Superior temporal gyrus (tissue), 1 donor: ENCODE measurements around the gene DPP8.
A peak's percentile ranks its signal among the peaks of the same experiment; 100 is the strongest.

ENCODE experiments used
- DNase-seq: peaks from one replicate; pipeline ENCODE4 v3.0.0-alpha.2; 2016; ENCODE audit errors: extremely low spot score

DPP8 gene

DNA sequence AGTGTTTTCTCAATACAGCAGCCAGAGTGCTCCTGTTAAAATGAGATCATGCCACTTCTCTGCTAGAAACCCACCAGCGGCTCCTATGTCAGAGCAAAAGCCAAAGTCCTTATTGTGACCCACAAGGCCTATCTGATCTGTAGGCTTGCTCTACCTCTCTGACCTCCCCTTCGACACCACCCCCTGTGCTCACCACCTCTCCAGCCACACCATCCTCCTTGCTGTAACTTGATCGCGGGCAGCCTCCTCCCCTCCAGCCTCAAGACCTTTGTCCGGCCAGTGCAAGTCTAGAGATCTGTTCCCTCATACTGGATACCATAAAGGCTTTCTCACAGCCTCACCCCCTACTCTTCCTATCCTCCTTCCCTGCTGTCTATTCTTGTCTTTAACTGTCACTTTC, 92.8 kb downstream of the DPP8 start:
- no peak for DNase-seq

DNA sequence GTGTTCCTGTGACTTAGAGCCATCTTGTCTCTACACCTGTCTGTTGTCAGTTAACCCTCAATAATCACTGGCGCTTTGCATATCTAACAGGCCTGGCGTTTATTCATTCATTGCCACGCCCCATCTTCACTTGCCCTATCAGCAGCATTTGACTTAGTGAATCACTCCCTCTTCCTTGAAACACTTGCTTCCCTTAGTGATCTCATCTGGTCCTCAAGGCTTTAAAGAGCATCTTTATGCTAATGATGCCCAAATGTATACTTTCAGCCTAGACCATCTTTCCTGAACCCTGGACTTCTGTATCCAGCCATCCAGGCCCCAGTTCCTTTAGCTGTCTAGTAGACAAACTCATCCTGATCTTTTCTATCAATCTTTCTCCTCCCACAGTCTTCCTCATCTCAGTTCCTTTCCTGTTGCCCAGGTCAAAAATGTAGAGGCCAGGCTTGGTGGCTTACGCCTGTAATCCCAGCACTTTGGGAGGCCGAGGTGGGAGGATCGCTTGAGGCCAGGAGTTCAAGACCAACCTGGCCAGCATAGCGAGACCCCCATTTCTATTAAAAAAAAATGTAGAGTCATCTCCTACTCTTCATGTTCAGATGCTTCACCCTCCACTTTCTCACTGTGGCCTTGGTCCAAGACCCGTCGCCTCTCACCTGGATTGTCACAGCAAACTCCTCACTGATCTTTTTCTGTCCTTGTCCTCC, 93.4 kb downstream of the DPP8 start:
- no peak for DNase-seq

DNA sequence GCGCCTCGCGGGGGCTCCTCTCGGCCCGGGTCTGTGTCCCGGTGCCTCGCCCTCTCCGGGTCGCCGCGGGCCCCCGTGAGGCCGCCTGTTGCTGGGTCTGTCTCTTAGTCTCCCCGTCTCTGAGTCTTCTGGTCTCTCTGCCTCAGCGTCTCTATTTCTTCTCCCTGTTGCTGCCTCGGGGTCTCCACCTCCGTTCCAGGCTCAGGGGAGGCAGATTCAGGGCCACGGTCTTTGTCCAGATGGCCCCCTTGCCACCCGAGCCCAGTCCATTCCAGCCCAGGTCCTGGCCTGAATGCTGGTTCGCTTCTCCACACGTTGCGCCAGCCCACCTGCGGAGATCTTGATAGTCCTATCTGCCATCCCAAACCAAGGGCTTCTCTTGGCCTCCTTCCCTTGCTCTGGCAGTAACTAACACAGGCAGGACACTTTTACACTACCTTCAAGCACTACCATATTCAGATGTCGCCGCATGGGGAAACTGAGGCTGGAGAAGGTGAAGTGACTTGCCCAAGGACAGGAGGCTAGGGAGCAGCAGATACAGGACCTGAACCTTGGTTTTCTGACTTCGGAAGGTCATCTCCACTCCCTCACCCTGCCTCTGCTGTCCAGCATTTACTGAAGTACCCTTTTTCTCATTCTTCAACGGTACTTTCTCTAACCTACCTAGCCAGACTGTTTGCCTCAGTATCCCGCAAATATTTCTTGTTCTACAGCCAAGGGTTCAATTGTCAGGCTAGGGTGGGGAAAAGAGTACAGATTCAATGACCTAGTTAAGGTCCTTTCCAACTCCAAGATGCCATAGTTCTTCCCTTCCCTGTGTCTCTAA, 94.1 kb downstream of the DPP8 start:
- no peak for DNase-seq

DNA sequence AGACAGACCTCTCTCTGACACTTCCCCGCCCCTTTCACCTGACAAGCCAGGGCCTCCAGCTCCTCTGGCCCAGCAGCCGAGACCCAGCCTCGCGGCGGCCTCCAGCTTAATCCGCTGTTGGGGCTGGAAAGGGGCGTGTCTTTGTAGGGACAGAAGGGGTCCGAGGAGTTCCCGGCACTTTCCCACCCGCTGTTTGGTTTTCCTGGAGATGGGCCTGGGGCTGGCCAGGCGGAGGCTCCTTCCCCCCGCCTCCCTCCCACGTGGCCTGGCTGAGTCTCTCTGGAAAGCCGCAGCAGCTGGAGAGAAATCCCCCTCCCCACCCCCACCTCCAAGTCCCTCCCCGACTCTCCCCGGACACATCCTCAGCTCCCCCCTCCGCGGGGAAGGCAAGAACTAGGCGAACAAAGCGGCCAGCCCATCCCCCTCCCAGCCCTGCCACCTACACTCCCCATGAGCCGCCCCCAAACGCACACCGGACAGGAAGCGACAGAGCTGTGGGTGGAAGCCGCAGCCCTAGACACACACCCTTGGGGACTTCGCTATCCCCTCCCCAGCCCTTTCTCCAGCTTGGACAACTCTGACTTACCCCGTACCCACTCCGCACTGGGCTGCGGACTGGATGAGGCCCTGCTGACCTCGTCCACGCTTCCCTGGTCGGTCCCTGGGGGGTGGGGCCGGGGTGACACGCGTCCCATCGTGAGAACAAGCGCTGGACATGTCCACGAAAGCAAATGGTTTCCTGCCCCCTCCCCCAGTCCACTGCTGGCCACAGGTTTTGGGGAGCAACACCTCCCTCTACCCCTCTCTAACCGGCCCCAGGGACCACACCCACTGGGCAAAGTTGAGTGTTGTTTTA, 95.9 kb downstream of the DPP8 start:
- DNase-seq, result no peak

DNA sequence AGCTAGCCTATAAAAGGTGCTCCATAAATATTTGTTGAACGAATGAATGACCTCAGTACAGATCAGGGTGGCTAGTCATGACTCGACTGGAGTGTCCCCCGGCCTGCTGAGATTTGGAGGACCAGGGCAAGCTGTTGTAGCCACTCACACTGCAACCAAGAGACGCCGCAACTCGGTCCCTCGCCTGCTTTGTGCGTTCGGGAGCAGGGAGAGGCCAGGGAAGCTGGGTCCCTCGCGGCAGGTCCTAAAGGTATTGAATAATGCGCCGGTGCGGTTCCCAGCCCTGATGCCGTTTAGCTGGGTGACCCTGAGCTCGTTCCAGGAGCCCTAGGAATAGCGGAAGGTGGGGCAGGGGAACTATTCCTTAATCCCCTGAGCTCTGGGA, 96.5 kb downstream of the DPP8 start:
- no peak for DNase-seq

DNA sequence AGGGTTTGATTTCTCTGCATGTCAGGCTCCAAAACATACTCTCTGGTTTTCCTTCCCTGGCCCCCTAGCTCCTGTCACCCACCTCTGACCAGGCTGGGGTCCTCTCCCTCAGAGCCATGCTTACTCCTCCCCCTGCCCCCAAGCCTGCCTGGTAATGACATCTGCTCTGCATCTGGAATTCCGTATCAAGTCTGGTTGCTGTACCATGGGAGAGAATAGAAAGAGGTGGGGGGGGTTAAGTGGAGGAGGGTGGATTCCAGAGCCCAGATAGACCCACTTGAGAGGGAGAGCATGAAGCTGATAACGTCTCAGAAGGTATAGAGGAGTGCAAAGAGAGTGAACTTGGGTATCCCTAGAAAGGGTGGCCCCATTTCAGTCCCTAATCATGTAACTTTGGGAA, 98.9 kb downstream of the DPP8 start:
- DNase-seq, result no peak

DNA sequence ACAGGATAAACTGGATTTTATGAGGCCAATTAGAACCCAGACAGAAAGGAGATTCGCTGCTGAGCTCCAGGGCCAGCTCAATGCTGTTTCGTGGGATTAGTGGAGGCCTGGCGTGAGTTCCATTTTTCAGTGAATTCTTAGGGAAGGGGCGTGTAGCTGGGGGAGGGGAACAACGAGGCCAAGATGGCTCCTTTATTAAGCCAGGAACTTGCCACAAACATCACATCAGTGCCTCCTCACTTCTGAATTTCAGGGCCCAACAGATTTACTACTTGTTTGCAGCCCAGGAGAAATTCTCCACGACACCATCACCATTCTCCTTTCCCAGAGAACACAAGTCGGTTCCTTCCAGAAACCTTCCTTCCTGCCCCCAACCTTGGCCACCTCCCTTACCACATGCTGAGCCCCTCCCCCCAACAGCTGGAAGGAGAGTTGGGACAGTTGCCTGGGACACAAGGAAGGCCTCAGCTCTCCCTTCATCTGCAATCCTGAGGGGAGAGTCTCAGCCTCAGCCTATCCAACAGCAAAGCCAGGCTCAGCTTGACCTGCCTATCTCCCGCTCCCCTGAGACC, 100.6 kb downstream of the DPP8 start:
- no peak for DNase-seq

DNA sequence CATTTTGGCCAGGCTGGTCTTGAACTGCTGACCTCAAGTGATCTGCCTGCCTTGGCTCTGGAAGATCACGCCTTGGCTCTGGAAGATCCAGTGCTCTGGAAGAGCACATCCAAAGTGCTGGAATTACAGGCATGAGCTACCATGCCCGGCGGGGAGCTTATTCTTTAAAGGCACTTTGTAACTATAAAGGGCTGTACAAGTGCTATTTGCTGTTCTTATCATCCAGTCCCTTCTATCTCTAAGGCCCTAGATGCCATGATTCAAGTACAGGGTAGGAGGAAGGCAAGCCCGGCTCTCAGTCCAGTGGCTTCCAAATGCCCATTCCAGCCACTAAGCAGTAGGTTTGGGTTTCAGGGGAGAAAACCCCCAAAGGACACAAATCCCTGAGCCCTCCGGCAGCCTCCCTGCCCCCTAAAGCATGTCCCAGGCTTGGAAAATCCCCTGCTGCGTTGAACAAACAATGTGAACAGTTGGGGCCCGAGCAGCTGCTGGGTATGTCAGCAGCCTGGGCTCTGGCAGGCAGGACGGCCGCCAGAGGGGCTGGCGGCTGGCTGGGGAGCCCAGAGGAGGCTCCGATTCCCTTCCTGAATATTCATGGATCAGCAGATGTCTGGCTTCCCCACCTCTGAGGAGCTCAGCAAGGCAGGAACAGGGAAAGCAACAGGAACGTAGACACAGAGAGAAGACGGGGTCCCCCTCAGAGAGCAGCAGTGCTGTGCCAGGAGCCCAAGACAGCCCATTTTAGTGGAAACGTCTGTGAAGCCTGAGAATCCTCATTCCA, 102.5 kb downstream of the DPP8 start:
- peak; percentile 24 for DNase-seq

DNA sequence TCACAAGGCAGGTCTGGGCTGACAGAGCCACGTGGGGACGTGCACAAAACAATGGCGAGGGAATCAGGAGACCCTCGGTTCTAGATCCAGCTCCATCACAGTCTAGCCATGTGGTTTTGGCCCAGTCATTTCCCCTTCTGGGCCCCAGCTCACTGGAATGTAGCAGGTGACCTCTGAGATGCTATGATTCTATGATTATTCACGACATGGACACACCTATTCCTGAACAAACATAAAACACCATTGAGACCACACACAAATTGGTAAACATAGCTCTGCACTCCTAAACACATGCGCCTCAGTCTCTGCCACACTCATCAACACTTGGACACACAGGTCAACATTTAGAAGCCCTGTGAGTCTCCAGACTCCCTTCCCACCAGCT, 103.7 kb downstream of the DPP8 start:
- DNase-seq, result no peak

DNA sequence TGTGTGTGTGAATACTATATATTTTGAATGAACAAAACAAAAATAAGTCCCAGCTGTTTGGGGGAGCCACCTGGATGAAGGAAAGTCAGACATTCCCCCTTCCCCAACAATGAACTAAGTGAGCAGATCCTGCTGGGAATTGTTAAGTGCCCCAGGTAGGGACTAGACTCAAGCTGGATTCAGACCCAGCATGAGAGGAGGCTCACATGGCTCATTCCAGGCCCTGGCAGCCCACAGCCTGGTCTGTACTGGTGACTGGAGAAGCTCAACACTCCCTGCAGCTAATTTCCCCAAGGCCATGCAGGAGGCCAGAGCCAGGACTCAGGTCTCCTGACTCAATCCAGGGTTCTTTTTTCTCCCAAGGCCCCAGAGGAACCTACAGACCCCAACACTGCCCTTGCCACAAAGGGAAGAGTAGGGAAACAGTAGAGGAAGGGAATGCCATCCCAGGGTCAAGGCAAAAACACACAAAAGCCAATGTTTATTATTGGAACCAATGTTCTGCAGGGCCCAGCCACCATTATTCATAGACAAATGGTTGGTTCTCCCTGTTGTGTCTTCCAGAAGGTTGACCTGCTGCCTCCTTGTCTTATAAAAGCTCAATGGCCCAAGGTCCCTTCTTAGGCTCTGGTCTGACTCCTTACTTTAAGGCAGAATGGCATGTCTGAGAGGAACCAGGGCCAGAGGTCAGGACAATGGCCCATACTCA, 104.3 kb downstream of the DPP8 start:
- no peak for DNase-seq

DNA sequence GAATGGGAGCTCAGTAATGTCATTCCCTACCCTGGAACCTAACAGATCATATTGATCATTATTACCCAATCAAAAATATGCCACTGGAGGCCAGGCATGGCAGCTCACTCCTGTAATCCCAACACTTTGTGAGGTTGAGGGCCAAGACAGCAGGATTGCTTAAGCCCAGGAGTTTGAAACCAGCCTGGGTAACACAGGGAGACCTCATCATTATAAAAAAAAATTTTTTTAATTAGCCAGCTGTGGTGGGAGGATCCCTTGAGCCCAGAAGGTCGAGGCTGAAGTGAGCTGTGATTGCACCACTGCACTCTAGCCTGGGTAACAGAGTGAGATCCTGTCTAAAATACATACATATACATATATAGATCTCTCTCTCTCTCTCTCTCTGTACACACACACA, 104.9 kb downstream of the DPP8 start:
- DNase-seq, result no peak

DNA sequence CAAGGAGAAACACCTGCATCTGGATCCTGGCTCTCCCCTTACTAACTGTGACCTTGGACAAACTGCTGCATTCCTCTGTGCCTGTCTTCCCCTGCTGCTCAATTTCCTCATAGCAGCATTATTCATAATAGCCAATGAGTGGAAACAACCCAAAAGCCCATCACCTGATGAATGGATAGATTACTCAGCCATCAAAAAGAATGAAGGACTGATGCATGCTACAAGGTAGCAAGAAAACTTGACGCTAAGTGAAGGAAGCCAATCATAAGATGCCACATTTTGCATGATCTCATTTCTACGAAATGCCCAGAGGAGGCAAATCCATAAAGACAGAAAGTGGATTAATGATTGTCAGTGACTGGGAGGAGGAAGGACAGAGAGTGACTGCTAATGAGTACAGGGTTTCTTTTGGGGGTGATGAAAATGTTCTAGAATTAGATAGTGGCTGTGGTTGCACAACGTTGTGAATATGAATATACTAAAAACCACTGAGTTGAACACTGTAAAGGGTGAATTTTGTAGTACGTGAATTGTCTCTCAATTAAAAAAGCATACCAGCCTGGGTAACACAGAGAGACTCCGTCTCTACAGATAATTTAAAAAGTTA, 105.9 kb downstream of the DPP8 start:
- DNase-seq, result no peak

DNA sequence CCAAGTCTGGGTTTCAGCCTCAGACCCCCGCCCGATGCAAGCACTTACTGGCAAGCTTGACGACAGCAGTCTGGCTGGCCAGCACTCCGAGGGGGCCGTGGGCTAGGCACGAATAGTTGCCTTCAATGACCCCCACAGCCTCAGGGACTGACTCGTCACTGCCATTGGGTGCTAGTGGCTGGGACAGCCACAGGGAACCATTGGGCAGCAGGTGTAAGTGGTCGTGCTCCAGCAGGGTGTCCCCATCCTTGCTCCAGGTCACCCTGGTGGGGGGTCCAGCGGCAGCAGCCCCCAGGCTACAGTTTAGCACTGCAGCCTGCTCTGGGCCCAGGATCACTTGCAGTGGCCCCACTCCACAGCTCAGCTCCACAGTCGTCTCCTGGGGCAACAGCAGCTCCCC, 106.5 kb downstream of the DPP8 start:
- no peak for DNase-seq

DNA sequence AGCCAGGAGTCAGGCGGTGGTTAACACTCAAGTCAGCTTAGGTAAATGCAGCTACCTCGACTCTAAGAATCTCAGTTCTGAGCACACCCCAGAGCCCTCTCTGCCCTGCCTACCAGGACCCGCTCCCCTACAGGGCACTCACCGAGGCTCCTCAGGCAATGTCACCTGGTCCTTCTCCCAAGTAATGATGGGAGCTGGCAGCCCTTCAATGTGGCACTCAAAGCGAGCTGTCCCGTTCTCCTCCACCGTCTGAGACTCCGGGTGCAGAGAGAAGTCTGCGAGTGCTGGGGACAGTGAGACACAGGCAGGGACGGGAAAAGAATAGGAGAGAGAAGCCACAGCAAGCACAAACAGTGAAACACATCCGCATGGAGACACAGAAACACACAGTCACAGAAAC, 107.5 kb downstream of the DPP8 start:
- DNase-seq, result no peak

DNA sequence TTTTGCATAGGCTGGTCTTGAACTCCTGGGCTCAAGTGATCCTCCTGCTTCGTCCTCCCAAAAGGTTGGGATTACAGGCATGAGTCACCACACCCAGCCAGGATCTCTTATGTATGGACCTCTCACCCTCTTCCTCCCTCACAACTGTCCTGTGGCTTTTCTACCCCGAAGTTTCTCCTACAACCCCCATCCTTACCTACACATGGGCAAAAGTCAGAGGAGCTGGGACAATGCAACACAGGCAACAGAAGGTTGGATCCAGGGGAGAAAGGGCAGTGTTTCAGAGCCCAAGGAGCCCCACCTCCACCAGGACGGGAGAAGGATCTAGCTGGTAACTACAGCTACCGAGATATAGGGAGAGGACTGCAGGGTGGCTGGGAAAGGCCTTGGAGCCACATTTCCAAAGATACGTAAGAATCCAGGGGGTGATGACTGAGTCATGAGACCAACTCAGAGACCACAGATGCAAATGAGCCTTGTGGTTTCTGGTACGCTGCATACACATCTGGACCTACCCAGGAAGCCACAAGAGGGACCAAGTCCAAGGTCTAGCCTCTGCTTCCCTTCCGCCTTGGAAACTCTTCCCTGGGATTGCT, 108.4 kb downstream of the DPP8 start:
- DNase-seq, result no peak

DNA sequence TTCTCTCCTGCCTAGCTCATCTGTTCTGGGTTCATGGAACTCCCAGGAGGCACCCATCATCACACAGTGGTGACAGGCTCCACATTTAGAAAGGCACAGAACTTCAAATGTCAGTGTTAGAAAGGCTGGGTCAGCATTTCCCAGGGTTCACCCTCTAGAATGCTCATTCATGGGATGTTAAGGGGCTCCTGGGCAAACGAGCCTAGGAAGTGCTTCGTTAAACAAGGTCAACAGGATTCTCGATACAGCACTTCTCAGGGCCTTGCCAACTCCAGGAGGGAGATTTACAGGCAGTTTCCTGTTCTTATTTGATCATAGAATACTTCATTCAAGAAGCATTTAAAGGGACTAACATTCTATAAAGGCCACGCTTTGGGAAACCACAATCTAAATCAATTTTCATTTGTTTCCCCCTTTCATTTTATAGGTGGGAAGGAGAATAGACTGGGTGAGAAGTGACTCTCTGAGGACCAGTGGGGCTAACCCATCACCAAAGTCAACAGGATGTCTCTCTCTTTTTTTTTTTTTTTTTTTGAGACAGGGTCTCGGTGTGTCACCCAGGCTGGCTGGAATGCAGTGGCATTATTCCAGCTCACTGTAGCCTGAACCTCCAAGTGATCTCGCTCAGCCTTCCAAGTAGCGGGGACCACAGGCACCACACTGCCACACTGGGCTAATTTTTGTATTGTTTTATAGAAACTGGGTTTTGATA, 109.0 kb downstream of the DPP8 start:
- no peak for DNase-seq

DNA sequence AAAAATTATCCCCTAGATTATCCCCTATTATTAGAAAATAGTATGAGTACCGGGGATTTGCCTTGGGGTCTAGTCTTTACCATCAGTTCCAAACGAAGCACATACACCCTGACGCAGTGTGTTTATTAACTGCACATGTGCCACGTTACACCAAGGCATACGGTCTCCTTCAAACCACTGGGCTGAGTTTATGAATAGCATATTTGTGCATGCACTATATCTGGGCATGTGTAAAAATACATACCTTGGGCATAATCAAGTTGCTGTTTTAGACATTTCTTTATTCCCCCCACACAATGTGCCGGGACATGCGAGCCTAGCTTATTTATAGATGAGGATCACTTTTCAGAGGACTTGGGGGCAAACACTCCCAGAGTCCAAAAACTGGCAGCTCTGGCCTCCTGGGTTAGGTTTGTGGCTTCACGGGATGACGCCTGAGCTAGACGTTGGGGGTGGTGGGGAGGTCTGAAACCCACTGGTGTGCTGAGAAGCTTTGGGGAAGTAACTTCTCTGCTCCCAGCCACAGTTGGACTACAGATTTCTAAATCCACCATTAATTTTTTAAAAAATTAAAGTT, 111.0 kb downstream of the DPP8 start:
- DNase-seq, result no peak

DNA sequence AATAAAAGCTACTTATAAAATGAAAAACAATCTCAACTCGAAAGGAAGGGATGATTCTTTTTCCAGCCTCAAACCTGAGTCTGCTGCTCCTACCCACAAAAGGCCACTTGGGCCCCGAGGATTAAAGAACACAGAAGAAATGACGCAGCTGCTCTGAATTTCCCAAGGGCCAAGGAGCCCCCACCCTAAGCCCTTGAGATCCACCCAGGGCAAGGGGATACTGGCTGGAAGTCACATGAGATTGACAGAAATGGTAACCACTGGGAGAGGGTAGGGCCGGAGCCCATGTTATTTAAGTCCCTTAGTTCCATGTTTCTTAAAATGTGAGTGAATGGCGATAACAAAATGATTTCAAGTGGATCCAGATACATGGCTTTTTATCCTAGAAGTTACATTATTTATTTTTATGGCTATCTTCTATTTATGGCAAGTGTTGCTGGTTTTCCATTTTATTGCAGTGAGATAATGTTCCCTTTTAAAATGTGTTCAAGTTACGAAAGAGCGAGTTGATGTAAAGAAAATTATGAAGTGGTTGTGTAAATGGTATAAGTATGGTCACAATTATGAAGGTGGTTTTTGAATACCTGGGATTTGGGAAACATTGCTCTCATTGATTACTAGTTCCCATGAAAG, 111.6 kb downstream of the DPP8 start:
- no peak for DNase-seq
